ENCODE results near the gene HPS4.

The HPS4 gene

GRCh38 chr22:26453812-26454500 lies 29.6 kb downstream of the HPS4 start:
- Histone ChIP-seq H3K9me3 (ENCODE audit: low read length) (peaks cover 3% of the 10 kb centered on the region), H3K4me3 (ENCODE audit: low read length) (no peak overlapping the region), H3K27me3 (ENCODE audit: insufficient read depth, low read length) (no peaks in the 10 kb centered on the region), H3K36me3 (ENCODE audit: insufficient read depth, low read length) (peaks cover 58% of the 10 kb centered on the region), H2AFZ (ENCODE audit: low read depth, low read length) (no peak overlapping the region), H3K4me1 (ENCODE audit: insufficient read depth, low read length) (no peaks in the 10 kb centered on the region)

GRCh38 chr22:26453216-26453615 lies 30.4 kb downstream of the HPS4 start:
- peaks cover 53% of the 10 kb centered on the region for H3K36me3 ChIP-seq (ENCODE audit: insufficient read depth, low read length)
- H3K4me1 ChIP-seq (ENCODE audit: insufficient read depth, low read length) = no peaks in the 10 kb centered on the region
- no peak overlapping the region for H3K4me3 ChIP-seq (ENCODE audit: low read length)
- H3K9me3 ChIP-seq (ENCODE audit: low read length) = peaks cover 3% of the 10 kb centered on the region
- no peaks in the 10 kb centered on the region for H3K27me3 ChIP-seq (ENCODE audit: insufficient read depth, low read length)
- H2AFZ ChIP-seq (ENCODE audit: low read depth, low read length) = no peak overlapping the region

- Histone ChIP-seq H2AFZ (ENCODE audit: low read depth, low read length) (no peak overlapping the region), H3K36me3 (ENCODE audit: insufficient read depth, low read length) (peaks cover 45% of the 10 kb centered on the region), H3K27me3 (ENCODE audit: insufficient read depth, low read length) (no peaks in the 10 kb centered on the region), H3K9me3 (ENCODE audit: low read length) (peaks cover 3% of the 10 kb centered on the region), H3K4me1 (ENCODE audit: insufficient read depth, low read length) (no peaks in the 10 kb centered on the region), H3K4me3 (ENCODE audit: low read length) (no peak overlapping the region)
Measured at GRCh38 chr22:26452236-26453016, 31.2 kb downstream of the HPS4 start.

- no peaks in the 10 kb centered on the region for H3K27me3 ChIP-seq (ENCODE audit: insufficient read depth, low read length)
- H3K9me3 ChIP-seq (ENCODE audit: low read length) = no peaks in the 10 kb centered on the region
- peaks cover 37% of the 10 kb centered on the region for H3K36me3 ChIP-seq (ENCODE audit: insufficient read depth, low read length)
- H3K4me1 ChIP-seq (ENCODE audit: insufficient read depth, low read length) = no peaks in the 10 kb centered on the region
- no peak overlapping the region for H2AFZ ChIP-seq (ENCODE audit: low read depth, low read length)
- no peak overlapping the region for H3K4me3 ChIP-seq (ENCODE audit: low read length)
Measured at GRCh38 chr22:26450453-26451185, 33.0 kb downstream of the HPS4 start.

GRCh38 chr22:26448941-26449340 lies 34.6 kb downstream of the HPS4 start:
- Histone ChIP-seq H2AFZ (ENCODE audit: low read depth, low read length) (no peak overlapping the region), H3K4me3 (ENCODE audit: low read length) (no peak overlapping the region), H3K36me3 (ENCODE audit: insufficient read depth, low read length) (peaks cover 35% of the 10 kb centered on the region), H3K4me1 (ENCODE audit: insufficient read depth, low read length) (no peaks in the 10 kb centered on the region), H3K27me3 (ENCODE audit: insufficient read depth, low read length) (no peaks in the 10 kb centered on the region), H3K9me3 (ENCODE audit: low read length) (no peaks in the 10 kb centered on the region)

GRCh38 chr22:26448334-26448733 lies 35.2 kb downstream of the HPS4 start:
- no peak overlapping the region for H2AFZ ChIP-seq (ENCODE audit: low read depth, low read length)
- no peak overlapping the region for H3K4me3 ChIP-seq (ENCODE audit: low read length)
- H3K9me3 ChIP-seq (ENCODE audit: low read length) = no peaks in the 10 kb centered on the region
- no peaks in the 10 kb centered on the region for H3K27me3 ChIP-seq (ENCODE audit: insufficient read depth, low read length)
- H3K4me1 ChIP-seq (ENCODE audit: insufficient read depth, low read length) = no peaks in the 10 kb centered on the region
- peaks cover 28% of the 10 kb centered on the region for H3K36me3 ChIP-seq (ENCODE audit: insufficient read depth, low read length)

- no peaks in the 10 kb centered on the region for H3K27me3 ChIP-seq (ENCODE audit: insufficient read depth, low read length)
- H3K4me1 ChIP-seq (ENCODE audit: insufficient read depth, low read length) = no peaks in the 10 kb centered on the region
- no peaks in the 10 kb centered on the region for H3K9me3 ChIP-seq (ENCODE audit: low read length)
- no peak overlapping the region for H2AFZ ChIP-seq (ENCODE audit: low read depth, low read length)
- H3K36me3 ChIP-seq (ENCODE audit: insufficient read depth, low read length) = peaks cover 23% of the 10 kb centered on the region
- H3K4me3 ChIP-seq (ENCODE audit: low read length) = no peak overlapping the region
Measured at GRCh38 chr22:26447584-26448329, 35.8 kb downstream of the HPS4 start.

GRCh38 chr22:26446808-26447515 lies 36.6 kb downstream of the HPS4 start:
- Histone ChIP-seq H2AFZ (ENCODE audit: low read depth, low read length) (no peak overlapping the region), H3K4me1 (ENCODE audit: insufficient read depth, low read length) (no peaks in the 10 kb centered on the region), H3K4me3 (ENCODE audit: low read length) (no peak overlapping the region), H3K9me3 (ENCODE audit: low read length) (no peaks in the 10 kb centered on the region), H3K27me3 (ENCODE audit: insufficient read depth, low read length) (no peaks in the 10 kb centered on the region), H3K36me3 (ENCODE audit: insufficient read depth, low read length) (peaks cover 15% of the 10 kb centered on the region)

- no peak overlapping the region for H2AFZ ChIP-seq (ENCODE audit: low read depth, low read length)
- peaks cover 6% of the 10 kb centered on the region for H3K36me3 ChIP-seq (ENCODE audit: insufficient read depth, low read length)
- H3K9me3 ChIP-seq (ENCODE audit: low read length) = no peaks in the 10 kb centered on the region
- H3K27me3 ChIP-seq (ENCODE audit: insufficient read depth, low read length) = no peaks in the 10 kb centered on the region
- no peak overlapping the region for H3K4me3 ChIP-seq (ENCODE audit: low read length)
- H3K4me1 ChIP-seq (ENCODE audit: insufficient read depth, low read length) = no peaks in the 10 kb centered on the region
Measured at GRCh38 chr22:26445577-26446275, 37.9 kb downstream of the HPS4 start.

GRCh38 chr22:26444777-26445176 lies 38.8 kb downstream of the HPS4 start:
- H2AFZ ChIP-seq (ENCODE audit: low read depth, low read length) = no peak overlapping the region
- H3K4me3 ChIP-seq (ENCODE audit: low read length) = no peak overlapping the region
- H3K4me1 ChIP-seq (ENCODE audit: insufficient read depth, low read length) = no peaks in the 10 kb centered on the region
- no peaks in the 10 kb centered on the region for H3K9me3 ChIP-seq (ENCODE audit: low read length)
- peaks cover 3% of the 10 kb centered on the region for H3K36me3 ChIP-seq (ENCODE audit: insufficient read depth, low read length)
- no peaks in the 10 kb centered on the region for H3K27me3 ChIP-seq (ENCODE audit: insufficient read depth, low read length)

GRCh38 chr22:26443901-26444690 lies 39.5 kb downstream of the HPS4 start:
- H3K9me3 ChIP-seq (ENCODE audit: low read length) = no peaks in the 10 kb centered on the region
- H3K4me3 ChIP-seq (ENCODE audit: low read length) = no peak overlapping the region
- H2AFZ ChIP-seq (ENCODE audit: low read depth, low read length) = no peak overlapping the region
- no peaks in the 10 kb centered on the region for H3K36me3 ChIP-seq (ENCODE audit: insufficient read depth, low read length)
- H3K27me3 ChIP-seq (ENCODE audit: insufficient read depth, low read length) = no peaks in the 10 kb centered on the region
- no peaks in the 10 kb centered on the region for H3K4me1 ChIP-seq (ENCODE audit: insufficient read depth, low read length)

Data from neuron (in vitro differentiated cells).